Peyer's patch (tissue), 4 donors: ENCODE measurements around the gene LDHB. TPM values are rescaled to one million over a fixed set of nuclear protein-coding genes. Genes with fewer than 3 reads are reported as not detected.

Experiments
- DNase-seq, 3 donors: peaks; one replicate each; pipeline ENCODE4 v3.0.0-alpha.2; 2017 to 2019
- H3K27ac ChIP-seq, 4 donors: fragments of 200-600 bp; sonication (generic); one replicate each; pipeline ENCODE4 v1.5.1; 2016 to 2019
- H3K27me3 ChIP-seq, 2 donors: fragments of 200-600 bp; sonication (generic); one replicate each; pipeline ENCODE4 v1.5.1; 2019
- H3K36me3 ChIP-seq, 3 donors: fragments of 200-600 bp; sonication (generic); one replicate each; pipeline ENCODE4 v1.5.1; 2016 to 2019
- H3K4me1 ChIP-seq, 4 donors: fragments of 200-600 bp; sonication (generic); one replicate each; pipeline ENCODE4 v1.5.1; 2016 to 2019
- H3K4me3 ChIP-seq, 4 donors: fragments of 200-600 bp; sonication (generic); 1 replicate in 3 of 4; 2 replicates in 1 of 4; pipeline ENCODE4 v1.5.1; 2016 to 2019; ENCODE audit warnings: mild to moderate bottlenecking in 1 of 4
- H3K9me3 ChIP-seq, 4 donors: fragments of 200-600 bp; sonication (generic); one replicate each; pipeline ENCODE4 v1.5.1; 2016 to 2019; ENCODE audit warnings: mild to moderate bottlenecking in 1 of 4
- CTCF ChIP-seq, 6 experiments: fragments of 450-650 bp in 4 of 6; fragments of 200-600 bp in 2 of 6; sonication (generic) in 1 of 6; IDR thresholded peaks; one replicate each; pipeline ENCODE4 v1.5.1; 2017 to 2019; ENCODE audit warnings: antibody characterized with exemption in 6 of 6, mild to moderate bottlenecking in 3 of 6, moderate library complexity in 1 of 6
- POLR2A ChIP-seq, 2 donors: fragments of 450-650 bp; IDR thresholded peaks; one replicate each; pipeline ENCODE4 v1.5.1; 2017; ENCODE audit warnings: antibody characterized with exemption in 2 of 2, mild to moderate bottlenecking in 2 of 2, moderate library complexity in 2 of 2
- total RNA-seq, 4 donors: library from RNA; depleted of rRNA; stranded (reverse); fragments of >200 nt; gene quantifications; one replicate each; pipeline ENCODE4 v1.1.0, GENCODE V29; 2016

The LDHB gene
- 100 to 1,000 TPM in 1 of 4 donors, 10 to 100 TPM in 3; 15.6 to 178 (median 25.1) TPM for total RNA-seq

- Histone ChIP-seq H3K27ac (peak within 1 kb of the TSS; percentile 71 to 89 (median 87)), H3K36me3 (peaks cover 0 to 5% (median 0%) of the 10 kb centered on the region in 3 donors), H3K27me3 (peaks cover 0 to 4% of the 10 kb centered on the region in 2 donors), H3K4me3 (peak within 1 kb of the TSS; percentile 58 to 77 (median 66)), H3K4me1 (peaks cover 0 to 8% (median 0%) of the 10 kb centered on the region in 4 donors), H3K9me3 (no peaks in the 10 kb centered on the region)
- DNase-seq = peak; percentile 78 to 97 (median 97)
- TF ChIP-seq CTCF (IDR thresholded peaks at IDR 0.05) (no peak), POLR2A (IDR thresholded peaks at IDR 0.05) (peak; percentile 48 to 60)
These were observed at the start of gene LDHB for GRCh38 chr12:21657326-21658077. Gene LDHB, minus strand, starts transcription at chr12:21657842. Its CDS starts 3,171 bp downstream, at chr12:21654671.

GRCh38 chr12:21704847-21705246 is 47.2 kb upstream of the LDHB start:
- no peak for DNase-seq
- Histone ChIP-seq H3K27me3 (no peaks in the 10 kb centered on the region), H3K4me3 (no peak overlapping the region), H3K9me3 (no peaks in the 10 kb centered on the region), H3K27ac (no peak overlapping the region), H3K4me1 (no peaks in the 10 kb centered on the region), H3K36me3 (no peaks in the 10 kb centered on the region)
- no peak for TF ChIP-seq CTCF (IDR thresholded peaks at IDR 0.05)
- no peak for TF ChIP-seq POLR2A (IDR thresholded peaks at IDR 0.05)

- no peak for TF ChIP-seq CTCF (IDR thresholded peaks at IDR 0.05)
- no peak for TF ChIP-seq POLR2A (IDR thresholded peaks at IDR 0.05)
- no peaks in the 10 kb centered on the region for H3K36me3 ChIP-seq
- no peak overlapping the region for H3K4me3 ChIP-seq
- H3K4me1 ChIP-seq = no peaks in the 10 kb centered on the region
- no peak for DNase-seq
- no peaks in the 10 kb centered on the region for H3K27me3 ChIP-seq
- no peaks in the 10 kb centered on the region for H3K9me3 ChIP-seq
- no peak overlapping the region for H3K27ac ChIP-seq
These were observed 42.2 kb upstream of the LDHB start for GRCh38 chr12:21699851-21700250.

GRCh38 chr12:21697904-21698630 is 40.4 kb upstream of the LDHB start:
- DNase-seq = no peak
- TF ChIP-seq CTCF (IDR thresholded peaks at IDR 0.05) (peak in 5 of 6 experiments; percentile 33 to 70 (median 63)), POLR2A (IDR thresholded peaks at IDR 0.05) (no peak)

GRCh38 chr12:21696625-21697024 is 39.0 kb upstream of the LDHB start:
- Histone ChIP-seq H3K27ac (no peak overlapping the region), H3K9me3 (no peaks in the 10 kb centered on the region), H3K36me3 (no peaks in the 10 kb centered on the region), H3K27me3 (no peaks in the 10 kb centered on the region), H3K4me1 (no peaks in the 10 kb centered on the region), H3K4me3 (no peak overlapping the region)
- no peak for DNase-seq
- TF ChIP-seq CTCF (IDR thresholded peaks at IDR 0.05) (no peak), POLR2A (IDR thresholded peaks at IDR 0.05) (no peak)

More at GRCh38 chr12:21697904-21698630, 40.4 kb upstream of the LDHB start:
- no peaks in the 10 kb centered on the region for H3K9me3 ChIP-seq
- no peaks in the 10 kb centered on the region for H3K4me1 ChIP-seq
- H3K36me3 ChIP-seq = no peaks in the 10 kb centered on the region
- H3K27ac ChIP-seq = no peak overlapping the region
- no peak overlapping the region for H3K4me3 ChIP-seq
- no peaks in the 10 kb centered on the region for H3K27me3 ChIP-seq
